ENCODE results near the gene LRRC3. TPM values are rescaled to one million over a fixed set of nuclear protein-coding genes. Genes with fewer than 3 reads are reported as not detected.

Gene LRRC3
- total RNA-seq, 1 experiment from 2014 or later, result 5.7 TPM

DNA sequence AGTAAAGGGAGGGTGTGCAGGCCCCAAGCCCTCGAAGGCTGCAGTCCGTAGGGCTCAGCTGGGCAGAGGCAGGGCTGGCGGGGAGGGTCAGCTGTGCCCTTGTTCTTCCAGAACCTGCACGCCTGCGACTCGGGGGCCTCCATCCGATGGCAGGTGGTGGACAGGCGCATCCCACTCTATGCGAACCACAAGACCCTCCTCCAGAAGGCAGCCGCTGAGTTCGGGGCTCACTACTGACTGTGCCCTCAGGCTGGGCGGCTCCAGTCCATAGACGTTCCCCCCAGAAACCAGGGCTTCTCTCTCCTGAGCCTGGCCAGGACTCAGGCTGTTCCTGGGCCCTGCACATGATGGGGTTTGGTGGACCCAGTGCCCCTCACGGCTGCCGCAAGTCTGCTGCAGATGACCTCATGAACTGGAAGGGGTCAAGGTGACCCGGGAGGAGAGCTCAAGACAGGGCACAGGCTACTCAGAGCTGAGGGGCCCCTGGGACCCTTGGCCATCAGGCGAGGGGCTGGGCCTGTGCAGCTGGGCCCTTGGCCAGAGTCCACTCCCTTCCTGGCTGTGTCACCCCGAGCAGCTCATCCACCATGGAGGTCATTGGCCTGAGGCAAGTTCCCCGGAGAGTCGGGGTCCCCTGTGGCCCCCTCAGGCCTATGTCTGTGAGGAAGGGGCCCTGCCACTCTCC lies 13.6 kb upstream of the LRRC3 start:
- ChIA-PET POLR2A (no interaction called here), CTCF (no interaction called here)
- Mint-ChIP-seq H3K4me3 (no peak overlapping the region), H3K9me3 (0 out of 2 replicates have a peak, but pooled peaks cover 6% of the 10 kb centered on the region), H3K27ac (no peak overlapping the region), H3K4me1 (no peaks in the 10 kb centered on the region), H3K36me3 (no peaks in the 10 kb centered on the region), H3K27me3 (ENCODE audit: low read depth) (no peaks in the 10 kb centered on the region)
- ATAC-seq (no peak), DNase-seq (ENCODE audit: low spot score) (no peak)
- TF ChIP-seq CBFB (CRISPR knock-in tag; IDR thresholded peaks at IDR 0.05; ENCODE audit: low read depth) (no peak), TCF7 (CRISPR knock-in tag; IDR thresholded peaks at IDR 0.05; ENCODE audit: low read depth) (no peak), ZNF416 (CRISPR knock-in tag; IDR thresholded peaks at IDR 0.05) (no peak), JUN (CRISPR knock-in tag; IDR thresholded peaks at IDR 0.05) (no peak)

DNA sequence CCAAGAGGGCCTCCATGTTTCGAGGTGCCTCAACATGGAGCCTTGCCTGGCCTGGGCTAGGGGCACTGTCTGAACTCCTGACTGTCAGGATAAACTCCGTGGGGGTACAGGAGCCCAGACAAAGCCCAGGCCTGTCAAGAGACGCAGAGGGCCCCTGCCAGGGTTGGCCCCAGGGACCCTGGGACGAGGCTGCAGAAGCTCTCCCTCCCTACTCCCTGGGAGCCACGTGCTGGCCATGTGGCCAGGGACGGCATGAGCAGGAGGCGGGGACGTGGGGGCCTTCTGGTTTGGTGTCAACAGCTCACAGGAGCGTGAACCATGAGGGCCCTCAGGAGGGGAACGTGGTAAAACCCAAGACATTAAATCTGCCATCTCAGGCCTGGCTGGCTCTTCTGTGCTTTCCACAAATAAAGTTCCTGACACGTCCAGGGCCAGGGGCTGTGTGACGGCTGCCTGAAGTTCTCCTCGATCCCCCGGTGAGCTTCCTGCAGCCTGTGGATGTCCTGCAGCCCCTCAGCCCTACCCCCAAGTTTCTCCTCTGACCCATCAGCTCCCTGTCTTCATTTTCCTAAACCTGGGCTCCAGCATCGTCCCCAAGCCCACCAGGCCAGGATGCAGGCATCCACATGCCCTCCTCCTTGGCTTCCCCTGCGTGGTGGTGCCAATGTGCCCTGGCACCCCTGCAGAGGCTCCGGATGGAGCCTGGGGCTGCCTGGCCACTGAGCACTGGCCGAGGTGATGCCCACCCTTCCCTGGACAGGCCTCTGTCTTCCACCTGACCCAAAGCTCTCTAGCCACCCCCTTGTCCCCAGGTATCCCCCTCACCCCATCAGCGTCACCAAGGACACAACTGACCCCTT lies 12.8 kb upstream of the LRRC3 start:
- Mint-ChIP-seq H3K36me3 (no peaks in the 10 kb centered on the region), H3K27ac (no peak overlapping the region), H3K4me3 (no peak overlapping the region), H3K4me1 (no peaks in the 10 kb centered on the region), H3K27me3 (ENCODE audit: low read depth) (no peaks in the 10 kb centered on the region), H3K9me3 (0 out of 2 replicates have a peak, but pooled peaks cover 6% of the 10 kb centered on the region)
- ChIA-PET POLR2A (no interaction called here), CTCF (interaction anchor here (1.1 kb wide), 1 partner anchor 12 kb away, joined by 3 read pairs; no protein-coding TSS in a partner anchor)
- TF ChIP-seq, protein P1, sequence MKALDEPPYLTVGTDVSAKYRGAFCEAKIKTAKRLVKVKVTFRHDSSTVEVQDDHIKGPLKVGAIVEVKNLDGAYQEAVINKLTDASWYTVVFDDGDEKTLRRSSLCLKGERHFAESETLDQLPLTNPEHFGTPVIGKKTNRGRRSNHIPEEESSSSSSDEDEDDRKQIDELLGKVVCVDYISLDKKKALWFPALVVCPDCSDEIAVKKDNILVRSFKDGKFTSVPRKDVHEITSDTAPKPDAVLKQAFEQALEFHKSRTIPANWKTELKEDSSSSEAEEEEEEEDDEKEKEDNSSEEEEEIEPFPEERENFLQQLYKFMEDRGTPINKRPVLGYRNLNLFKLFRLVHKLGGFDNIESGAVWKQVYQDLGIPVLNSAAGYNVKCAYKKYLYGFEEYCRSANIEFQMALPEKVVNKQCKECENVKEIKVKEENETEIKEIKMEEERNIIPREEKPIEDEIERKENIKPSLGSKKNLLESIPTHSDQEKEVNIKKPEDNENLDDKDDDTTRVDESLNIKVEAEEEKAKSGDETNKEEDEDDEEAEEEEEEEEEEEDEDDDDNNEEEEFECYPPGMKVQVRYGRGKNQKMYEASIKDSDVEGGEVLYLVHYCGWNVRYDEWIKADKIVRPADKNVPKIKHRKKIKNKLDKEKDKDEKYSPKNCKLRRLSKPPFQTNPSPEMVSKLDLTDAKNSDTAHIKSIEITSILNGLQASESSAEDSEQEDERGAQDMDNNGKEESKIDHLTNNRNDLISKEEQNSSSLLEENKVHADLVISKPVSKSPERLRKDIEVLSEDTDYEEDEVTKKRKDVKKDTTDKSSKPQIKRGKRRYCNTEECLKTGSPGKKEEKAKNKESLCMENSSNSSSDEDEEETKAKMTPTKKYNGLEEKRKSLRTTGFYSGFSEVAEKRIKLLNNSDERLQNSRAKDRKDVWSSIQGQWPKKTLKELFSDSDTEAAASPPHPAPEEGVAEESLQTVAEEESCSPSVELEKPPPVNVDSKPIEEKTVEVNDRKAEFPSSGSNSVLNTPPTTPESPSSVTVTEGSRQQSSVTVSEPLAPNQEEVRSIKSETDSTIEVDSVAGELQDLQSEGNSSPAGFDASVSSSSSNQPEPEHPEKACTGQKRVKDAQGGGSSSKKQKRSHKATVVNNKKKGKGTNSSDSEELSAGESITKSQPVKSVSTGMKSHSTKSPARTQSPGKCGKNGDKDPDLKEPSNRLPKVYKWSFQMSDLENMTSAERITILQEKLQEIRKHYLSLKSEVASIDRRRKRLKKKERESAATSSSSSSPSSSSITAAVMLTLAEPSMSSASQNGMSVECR (CRISPR knock-in tag; IDR thresholded peaks at IDR 0.05; ENCODE audit: borderline replicate concordance), result no peak
- TF ChIP-seq NR1H2 (CRISPR knock-in tag; IDR thresholded peaks at IDR 0.05) (no peak), GABPB1 (CRISPR knock-in tag; IDR thresholded peaks at IDR 0.05) (0 out of 2 replicates have a peak, but pooled peaks have one; percentile 33), SOX15 (CRISPR knock-in tag; IDR thresholded peaks at IDR 0.05) (no peak)
- TF ChIP-seq, protein P2, sequence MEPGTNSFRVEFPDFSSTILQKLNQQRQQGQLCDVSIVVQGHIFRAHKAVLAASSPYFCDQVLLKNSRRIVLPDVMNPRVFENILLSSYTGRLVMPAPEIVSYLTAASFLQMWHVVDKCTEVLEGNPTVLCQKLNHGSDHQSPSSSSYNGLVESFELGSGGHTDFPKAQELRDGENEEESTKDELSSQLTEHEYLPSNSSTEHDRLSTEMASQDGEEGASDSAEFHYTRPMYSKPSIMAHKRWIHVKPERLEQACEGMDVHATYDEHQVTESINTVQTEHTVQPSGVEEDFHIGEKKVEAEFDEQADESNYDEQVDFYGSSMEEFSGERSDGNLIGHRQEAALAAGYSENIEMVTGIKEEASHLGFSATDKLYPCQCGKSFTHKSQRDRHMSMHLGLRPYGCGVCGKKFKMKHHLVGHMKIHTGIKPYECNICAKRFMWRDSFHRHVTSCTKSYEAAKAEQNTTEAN (CRISPR knock-in tag; IDR thresholded peaks at IDR 0.05), result no peak
- no peak for ATAC-seq
- no peak for DNase-seq (ENCODE audit: low spot score)

DNA sequence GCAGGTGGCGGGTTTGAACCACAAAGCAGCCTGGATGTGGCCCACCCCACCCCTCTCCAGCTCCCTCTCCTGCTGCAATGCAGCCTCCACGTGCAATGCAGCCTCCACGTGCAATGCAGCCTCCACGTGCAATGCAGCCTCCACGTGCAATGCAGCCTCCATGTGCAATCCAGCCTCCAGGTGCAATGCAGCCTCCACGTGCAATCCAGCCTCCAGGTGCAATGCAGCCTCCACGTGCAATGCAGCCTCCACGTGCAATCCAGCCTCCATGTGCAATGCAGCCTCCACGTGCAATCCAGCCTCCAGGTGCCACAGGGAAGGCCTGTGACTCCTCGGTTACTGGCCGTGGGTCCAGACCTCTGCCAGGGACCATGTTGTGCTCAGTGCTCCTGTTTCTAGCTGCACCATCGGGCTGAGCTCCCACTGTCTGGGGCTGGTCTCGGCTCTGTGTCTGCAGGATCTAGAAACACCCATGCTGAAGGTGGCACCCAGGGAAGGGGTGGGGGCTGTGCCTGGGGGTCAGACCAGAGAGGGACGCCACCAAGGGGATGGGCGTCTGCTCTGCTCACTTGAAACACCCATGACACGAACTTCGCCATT lies 11.9 kb upstream of the LRRC3 start:
- Mint-ChIP-seq H3K36me3 (no peaks in the 10 kb centered on the region), H3K27ac (no peak overlapping the region)
- CTCF ChIA-PET, result interaction anchor here (1.1 to 2.1 kb wide), 6 partner anchors 11 to 92 kb away, joined by 3 to 31 read pairs (median 6); partner anchors contain the start of gene LRRC3

More for the DNA sequence above, 11.9 kb upstream of the LRRC3 start:
- POLR2A ChIA-PET, result interaction anchor here (1.0 kb wide), 1 partner anchor 12 kb away, joined by 3 read pairs; the partner anchor contains the start of gene LRRC3
- no peak overlapping the region for H3K4me3 Mint-ChIP-seq
- DNase-seq (ENCODE audit: low spot score), result no peak
- H3K27me3 Mint-ChIP-seq (ENCODE audit: low read depth), result no peaks in the 10 kb centered on the region
- ATAC-seq, result no peak
- TF ChIP-seq SP1 (CRISPR knock-in tag; conservative IDR thresholded peaks at IDR 0.05) (no peak), HMGA2 (CRISPR knock-in tag; IDR thresholded peaks at IDR 0.05) (no peak)
- TF ChIP-seq, protein P2 (CRISPR knock-in tag; IDR thresholded peaks at IDR 0.05), result peak; percentile 99
- H3K4me1 Mint-ChIP-seq, result no peaks in the 10 kb centered on the region
- H3K9me3 Mint-ChIP-seq, result 0 out of 2 replicates have a peak, but pooled peaks cover 6% of the 10 kb centered on the region
